H1 (cell line): ENCODE results near the gene ARHGAP25. TPM values are rescaled to one million over a fixed set of nuclear protein-coding genes. Genes with fewer than 3 reads are reported as not detected.

Experiments used
- CREB1 ChIP-seq: IDR thresholded peaks from 2 replicates; pipeline ENCODE4 v1.6.1; 2012; ENCODE audit warnings: inconsistent platforms
- MAX ChIP-seq: IDR thresholded peaks from 2 replicates; pipeline ENCODE4 v1.6.1; 2012; ENCODE audit warnings: inconsistent platforms
- SIRT6 ChIP-seq: IDR thresholded peaks from one replicate; pipeline ENCODE4 v1.7.1; 2012; ENCODE audit warnings: low read length, inconsistent platforms
- polyA plus RNA-seq, 7 experiments: library from polyadenylated mRNA; depleted of rRNA in 3 of 7; stranded (reverse) in 5 of 7; unstranded in 2 of 7; fragments of >200 nt in 5 of 7; fragments of 200-250 nt in 2 of 7; gene quantifications; 1 replicate in 5 of 7; 2 replicates in 1 of 7; 4 replicates in 1 of 7; pipeline versions ENCODE4 v1.2.1 to v1.2.3, GENCODE V29; 2011 to 2013; ENCODE audit warnings: missing spikeins in 2 of 7, mixed read lengths in 2 of 7
- total RNA-seq: library from RNA; stranded (reverse); fragmentation: NEBNext Ultra II Directional; extraction: Animal tissue kit (Norgen Biotek cat#: 25700); gene quantifications from 2 replicates; pipeline ENCODE4 v1.2.1, GENCODE V29; 2021
- TF ChIP-seq, protein P1 (sequence below): fragments of 300-600 bp; sonication (generic); IDR thresholded peaks from 2 replicates; pipeline ENCODE4 v1.7.1; 2012; ENCODE audit warnings: low read length, moderate library complexity, mild to moderate bottlenecking, inconsistent platforms; ENCODE audit not compliant: insufficient replicate concordance
- TF ChIP-seq, protein P2 (sequence below): IDR thresholded peaks from 2 replicates; pipeline ENCODE4 v1.6.1; 2011; ENCODE audit warnings: low read length, improper control_type of control experiment

The ARHGAP25 gene
- total and polyA plus RNA-seq, 2 of the 8 experiments (the other 6 are each of a cell fraction or from before 2014, with no cell fraction given), result 1.00 to 1.2 TPM

DNA sequence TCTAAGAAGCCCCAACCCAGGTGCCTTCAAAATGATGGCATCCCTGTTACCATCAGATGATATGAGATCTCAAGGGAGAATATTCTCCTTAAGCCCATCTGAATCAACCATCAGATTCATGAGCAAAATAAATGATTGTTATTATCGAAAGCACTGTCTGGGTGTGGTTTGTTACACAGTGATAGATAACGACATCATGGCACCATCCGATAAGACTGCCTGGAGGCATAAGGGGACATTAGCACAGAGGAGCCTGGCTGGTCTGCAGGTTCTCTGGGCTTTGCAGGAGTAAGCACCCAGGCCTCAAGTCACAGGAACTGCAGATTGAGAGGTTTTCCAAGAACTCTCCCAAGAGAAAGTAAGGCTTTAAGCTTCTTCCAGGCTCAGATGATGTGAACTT, 120.9 kb downstream of the ARHGAP25 start (continued):
- TF ChIP-seq, protein P1, sequence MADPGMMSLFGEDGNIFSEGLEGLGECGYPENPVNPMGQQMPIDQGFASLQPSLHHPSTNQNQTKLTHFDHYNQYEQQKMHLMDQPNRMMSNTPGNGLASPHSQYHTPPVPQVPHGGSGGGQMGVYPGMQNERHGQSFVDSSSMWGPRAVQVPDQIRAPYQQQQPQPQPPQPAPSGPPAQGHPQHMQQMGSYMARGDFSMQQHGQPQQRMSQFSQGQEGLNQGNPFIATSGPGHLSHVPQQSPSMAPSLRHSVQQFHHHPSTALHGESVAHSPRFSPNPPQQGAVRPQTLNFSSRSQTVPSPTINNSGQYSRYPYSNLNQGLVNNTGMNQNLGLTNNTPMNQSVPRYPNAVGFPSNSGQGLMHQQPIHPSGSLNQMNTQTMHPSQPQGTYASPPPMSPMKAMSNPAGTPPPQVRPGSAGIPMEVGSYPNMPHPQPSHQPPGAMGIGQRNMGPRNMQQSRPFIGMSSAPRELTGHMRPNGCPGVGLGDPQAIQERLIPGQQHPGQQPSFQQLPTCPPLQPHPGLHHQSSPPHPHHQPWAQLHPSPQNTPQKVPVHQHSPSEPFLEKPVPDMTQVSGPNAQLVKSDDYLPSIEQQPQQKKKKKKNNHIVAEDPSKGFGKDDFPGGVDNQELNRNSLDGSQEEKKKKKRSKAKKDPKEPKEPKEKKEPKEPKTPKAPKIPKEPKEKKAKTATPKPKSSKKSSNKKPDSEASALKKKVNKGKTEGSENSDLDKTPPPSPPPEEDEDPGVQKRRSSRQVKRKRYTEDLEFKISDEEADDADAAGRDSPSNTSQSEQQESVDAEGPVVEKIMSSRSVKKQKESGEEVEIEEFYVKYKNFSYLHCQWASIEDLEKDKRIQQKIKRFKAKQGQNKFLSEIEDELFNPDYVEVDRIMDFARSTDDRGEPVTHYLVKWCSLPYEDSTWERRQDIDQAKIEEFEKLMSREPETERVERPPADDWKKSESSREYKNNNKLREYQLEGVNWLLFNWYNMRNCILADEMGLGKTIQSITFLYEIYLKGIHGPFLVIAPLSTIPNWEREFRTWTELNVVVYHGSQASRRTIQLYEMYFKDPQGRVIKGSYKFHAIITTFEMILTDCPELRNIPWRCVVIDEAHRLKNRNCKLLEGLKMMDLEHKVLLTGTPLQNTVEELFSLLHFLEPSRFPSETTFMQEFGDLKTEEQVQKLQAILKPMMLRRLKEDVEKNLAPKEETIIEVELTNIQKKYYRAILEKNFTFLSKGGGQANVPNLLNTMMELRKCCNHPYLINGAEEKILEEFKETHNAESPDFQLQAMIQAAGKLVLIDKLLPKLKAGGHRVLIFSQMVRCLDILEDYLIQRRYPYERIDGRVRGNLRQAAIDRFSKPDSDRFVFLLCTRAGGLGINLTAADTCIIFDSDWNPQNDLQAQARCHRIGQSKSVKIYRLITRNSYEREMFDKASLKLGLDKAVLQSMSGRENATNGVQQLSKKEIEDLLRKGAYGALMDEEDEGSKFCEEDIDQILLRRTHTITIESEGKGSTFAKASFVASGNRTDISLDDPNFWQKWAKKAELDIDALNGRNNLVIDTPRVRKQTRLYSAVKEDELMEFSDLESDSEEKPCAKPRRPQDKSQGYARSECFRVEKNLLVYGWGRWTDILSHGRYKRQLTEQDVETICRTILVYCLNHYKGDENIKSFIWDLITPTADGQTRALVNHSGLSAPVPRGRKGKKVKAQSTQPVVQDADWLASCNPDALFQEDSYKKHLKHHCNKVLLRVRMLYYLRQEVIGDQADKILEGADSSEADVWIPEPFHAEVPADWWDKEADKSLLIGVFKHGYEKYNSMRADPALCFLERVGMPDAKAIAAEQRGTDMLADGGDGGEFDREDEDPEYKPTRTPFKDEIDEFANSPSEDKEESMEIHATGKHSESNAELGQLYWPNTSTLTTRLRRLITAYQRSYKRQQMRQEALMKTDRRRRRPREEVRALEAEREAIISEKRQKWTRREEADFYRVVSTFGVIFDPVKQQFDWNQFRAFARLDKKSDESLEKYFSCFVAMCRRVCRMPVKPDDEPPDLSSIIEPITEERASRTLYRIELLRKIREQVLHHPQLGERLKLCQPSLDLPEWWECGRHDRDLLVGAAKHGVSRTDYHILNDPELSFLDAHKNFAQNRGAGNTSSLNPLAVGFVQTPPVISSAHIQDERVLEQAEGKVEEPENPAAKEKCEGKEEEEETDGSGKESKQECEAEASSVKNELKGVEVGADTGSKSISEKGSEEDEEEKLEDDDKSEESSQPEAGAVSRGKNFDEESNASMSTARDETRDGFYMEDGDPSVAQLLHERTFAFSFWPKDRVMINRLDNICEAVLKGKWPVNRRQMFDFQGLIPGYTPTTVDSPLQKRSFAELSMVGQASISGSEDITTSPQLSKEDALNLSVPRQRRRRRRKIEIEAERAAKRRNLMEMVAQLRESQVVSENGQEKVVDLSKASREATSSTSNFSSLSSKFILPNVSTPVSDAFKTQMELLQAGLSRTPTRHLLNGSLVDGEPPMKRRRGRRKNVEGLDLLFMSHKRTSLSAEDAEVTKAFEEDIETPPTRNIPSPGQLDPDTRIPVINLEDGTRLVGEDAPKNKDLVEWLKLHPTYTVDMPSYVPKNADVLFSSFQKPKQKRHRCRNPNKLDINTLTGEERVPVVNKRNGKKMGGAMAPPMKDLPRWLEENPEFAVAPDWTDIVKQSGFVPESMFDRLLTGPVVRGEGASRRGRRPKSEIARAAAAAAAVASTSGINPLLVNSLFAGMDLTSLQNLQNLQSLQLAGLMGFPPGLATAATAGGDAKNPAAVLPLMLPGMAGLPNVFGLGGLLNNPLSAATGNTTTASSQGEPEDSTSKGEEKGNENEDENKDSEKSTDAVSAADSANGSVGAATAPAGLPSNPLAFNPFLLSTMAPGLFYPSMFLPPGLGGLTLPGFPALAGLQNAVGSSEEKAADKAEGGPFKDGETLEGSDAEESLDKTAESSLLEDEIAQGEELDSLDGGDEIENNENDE, result no peak
- TF ChIP-seq CREB1 (no peak), MAX (no peak), SIRT6 (no peak)
- TF ChIP-seq, protein P2, sequence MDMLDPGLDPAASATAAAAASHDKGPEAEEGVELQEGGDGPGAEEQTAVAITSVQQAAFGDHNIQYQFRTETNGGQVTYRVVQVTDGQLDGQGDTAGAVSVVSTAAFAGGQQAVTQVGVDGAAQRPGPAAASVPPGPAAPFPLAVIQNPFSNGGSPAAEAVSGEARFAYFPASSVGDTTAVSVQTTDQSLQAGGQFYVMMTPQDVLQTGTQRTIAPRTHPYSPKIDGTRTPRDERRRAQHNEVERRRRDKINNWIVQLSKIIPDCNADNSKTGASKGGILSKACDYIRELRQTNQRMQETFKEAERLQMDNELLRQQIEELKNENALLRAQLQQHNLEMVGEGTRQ, result no peak
